IPS DF 4.7 (cell line): ENCODE results near the gene KRTAP1-5.
"Not testable (repeated sequence)": the region's sequence is repeated elsewhere in the genome, so short reads cannot be mapped to it uniquely, and the experiment has no call there.

Experiments
- DNase-seq: peaks from one replicate; pipeline ENCODE4 v3.0.0-alpha.2; 2013; ENCODE audit warnings: low spot score; ENCODE audit errors: extremely low read depth

Gene KRTAP1-5

DNA sequence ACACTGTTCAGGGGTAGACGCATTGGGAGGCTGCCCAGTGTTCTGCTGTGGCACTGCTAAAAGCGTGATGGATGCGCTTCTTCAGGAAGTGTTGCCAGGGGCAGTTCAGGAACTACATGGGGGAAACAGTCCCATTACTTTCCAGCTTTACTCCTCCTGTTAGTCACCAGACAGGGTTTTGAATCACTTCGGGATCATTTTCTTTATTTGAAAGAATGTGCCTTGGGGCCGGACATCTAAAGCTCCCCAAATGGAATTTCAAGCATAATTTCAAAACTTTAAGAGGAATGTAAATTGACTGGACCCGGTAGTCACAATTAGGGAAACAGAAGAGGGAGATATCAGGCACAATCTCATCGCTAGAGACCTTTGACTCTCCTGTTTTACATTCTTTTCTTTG is 21.4 kb upstream of the KRTAP1-5 start:
- no peak for DNase-seq

DNA sequence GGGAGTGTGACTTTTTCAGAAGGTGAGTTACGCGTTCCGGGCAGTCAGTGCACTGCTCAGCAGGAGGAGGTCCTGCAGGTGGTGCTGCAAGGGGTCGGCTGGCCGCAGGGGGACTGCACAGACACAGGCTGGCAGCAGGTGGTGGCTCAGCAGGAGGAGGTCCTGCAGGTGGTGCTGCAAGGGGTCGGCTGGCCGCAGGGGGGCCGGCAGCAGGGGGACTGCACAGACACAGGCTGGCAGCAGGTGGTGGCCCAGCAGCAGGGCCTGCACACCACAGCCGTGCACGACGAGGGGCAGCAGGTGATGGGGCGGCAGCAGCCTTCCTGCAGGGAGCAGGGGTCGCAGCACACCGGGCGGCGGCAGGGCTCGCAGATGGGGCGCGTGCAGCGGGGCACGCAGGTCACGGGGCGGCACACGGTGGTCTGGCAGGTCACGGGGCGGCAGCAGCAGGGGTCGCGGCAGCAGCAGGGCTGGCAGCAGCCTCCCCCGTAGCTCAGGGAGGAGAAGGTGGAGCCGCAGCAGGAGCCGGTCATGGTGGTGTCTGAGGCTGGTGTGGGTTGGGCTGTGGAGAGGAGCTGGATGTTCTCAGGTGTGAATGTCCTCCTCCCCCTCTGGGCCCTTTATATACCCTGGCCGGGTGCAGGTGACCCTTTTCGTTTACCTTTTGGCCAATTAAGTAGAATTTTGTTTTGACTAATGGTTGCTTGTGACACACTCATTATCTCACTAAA is 19.9 kb upstream of the KRTAP1-5 start, which contains the start of gene KRTAP2-1:
Gene KRTAP2-1 (minus strand): TSS at position 582 of the 731 bp plus-strand sequence. CDS start 49 bp downstream, at position 533.
- DNase-seq: not testable (repeated sequence)

DNA sequence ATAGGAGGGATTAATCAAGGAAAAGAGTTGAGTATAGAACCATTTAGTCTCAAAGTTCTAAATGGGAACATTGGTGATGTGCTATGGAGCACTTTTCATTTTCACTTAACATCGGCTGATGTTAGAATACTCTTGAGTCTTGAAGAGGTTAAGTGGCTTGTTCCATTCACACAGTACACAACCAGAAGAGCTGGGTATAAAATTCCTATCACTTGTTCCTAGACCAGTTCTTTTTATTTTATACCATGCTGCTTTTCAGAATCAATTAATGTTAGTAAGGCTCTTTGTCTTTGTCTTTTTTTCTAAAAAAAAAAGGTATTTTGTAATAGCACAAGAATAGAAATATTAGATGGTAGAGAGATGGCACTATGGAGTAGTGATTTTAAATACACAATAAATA is 15.9 kb upstream of the KRTAP1-5 start:
- DNase-seq: no peak

DNA sequence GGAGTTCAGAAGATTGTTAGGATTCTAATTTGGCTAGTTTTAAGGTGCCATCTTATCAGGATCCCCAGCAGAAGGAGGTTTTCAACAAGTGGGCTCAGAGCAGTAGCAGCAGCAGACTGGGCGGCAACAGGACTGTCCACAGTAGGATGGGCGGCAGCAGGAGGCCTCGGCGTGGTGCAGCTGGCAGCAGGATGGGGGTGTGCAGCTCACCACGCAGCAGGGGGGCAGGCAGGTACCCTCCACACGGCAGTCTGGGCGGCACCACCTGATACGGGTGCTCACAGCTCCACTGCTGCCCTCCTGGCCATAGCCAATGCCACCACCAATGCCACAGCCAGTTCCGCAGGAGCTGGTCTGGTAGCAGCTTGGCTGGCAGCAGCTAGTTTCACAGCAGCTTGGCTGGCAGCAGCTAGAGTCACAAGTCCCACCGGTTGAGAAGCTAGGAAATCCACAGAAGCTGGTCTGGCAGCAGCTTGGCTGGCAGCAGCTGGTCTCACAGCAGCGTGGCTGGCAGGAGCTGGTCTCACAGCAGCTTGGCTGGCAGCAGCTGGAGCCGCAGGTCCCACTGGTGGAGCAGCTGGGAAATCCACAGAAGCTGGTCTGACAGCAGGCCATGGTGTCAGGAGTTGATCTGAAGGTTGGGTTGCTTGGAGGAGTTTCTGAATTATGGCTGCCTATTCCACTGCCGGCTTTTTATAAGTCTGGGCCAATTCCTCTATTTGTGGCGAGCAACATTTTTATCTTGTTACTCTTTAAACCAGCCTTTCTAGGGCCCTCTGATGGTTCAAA is 14.0 kb upstream of the KRTAP1-5 start, which contains the start of gene KRTAP1-1:
Gene KRTAP1-1 (minus strand): TSS at position 668 of the 789 bp plus-strand sequence. CDS start 53 bp downstream, at position 615.
- DNase-seq: not testable (repeated sequence)

DNA sequence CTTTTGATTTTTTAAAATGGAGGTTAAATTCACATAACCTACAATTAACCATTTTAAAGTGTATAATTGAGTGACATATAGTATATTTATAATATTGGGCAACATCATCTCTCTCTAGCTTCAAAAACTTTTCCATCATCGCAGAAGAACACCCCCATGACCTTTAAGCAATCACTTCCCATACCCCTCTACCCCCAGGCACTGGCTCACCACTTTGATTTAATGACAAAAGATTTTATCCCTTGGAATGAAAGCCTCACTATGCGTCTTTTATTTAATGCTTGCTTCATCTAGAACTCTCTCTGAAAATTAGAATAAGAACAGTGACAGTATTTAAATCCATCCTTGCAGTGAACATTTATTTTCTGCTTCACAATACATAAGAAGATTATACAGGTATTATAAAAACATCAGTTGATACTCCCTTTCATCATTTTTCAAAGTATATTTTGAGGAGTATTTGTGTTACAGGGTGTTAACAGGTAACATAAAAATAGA is 10.9 kb upstream of the KRTAP1-5 start:
- no peak for DNase-seq

DNA sequence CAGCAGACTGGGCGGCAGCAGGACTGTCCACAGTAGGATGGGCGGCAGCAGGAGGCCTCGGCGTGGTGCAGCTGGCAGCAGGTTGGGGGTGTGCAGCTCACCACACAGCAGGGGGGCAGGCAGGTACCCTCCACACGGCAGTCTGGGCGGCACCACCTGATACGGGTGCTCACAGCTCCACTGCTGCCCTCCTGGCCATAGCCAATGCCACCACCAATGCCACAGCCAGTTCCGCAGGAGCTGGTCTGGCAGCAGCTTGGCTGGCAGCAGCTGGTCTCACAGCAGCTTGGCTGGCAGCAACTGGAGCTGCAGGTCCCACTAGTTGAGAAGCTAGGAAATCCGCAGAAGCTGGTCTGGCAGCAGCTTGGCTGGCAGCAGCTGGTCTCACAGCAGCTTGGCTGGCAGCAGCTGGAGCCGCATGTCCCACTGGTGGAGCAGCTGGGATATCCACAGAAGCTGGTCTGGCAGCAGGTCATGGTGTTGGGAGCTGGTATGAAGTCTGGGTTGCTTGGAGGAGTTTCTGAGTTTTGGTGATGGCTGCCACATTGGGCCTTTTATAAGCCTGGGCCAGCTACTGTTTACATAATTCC is 7.4 kb upstream of the KRTAP1-5 start, which contains the start of gene KRTAP1-3:
Gene KRTAP1-3 (minus strand): TSS at position 529 of the 590 bp plus-strand sequence. CDS start 53 bp downstream, at position 476.
- DNase-seq: not testable (repeated sequence)

DNA sequence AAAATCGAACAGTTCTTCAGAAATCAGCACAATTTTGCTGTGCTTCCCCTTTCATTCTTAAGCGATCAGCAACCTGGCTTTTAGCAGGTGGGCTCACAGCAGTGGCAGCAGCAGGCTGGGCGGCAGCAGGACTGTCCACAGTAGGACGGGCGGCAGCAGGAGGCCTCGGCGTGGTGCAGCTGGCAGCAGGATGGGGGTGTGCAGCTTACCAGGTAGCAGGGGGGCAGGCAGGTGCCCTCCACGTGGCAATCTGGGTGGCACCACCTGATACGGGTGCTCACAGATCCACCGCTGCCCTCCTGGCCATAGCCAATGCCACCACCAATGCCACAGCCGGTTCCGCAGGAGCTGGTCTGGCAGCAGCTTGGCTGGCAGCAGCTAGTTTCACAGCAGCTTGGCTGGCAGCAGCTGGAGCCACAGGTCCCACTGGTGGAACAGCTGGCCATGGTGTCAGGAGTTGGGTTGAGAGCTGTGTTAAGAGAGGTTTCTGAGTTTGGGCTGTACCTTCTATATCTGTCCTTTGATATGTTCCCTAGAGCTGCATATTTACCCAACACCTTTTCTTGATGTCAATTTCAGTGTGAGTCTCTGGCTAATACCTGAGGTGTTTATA is 2.7 kb upstream of the KRTAP1-5 start, which contains the start of gene KRTAP1-4:
Gene KRTAP1-4 (minus strand): TSS at position 563 of the 613 bp plus-strand sequence. CDS start 117 bp downstream, at position 446.
- no peak for DNase-seq

DNA sequence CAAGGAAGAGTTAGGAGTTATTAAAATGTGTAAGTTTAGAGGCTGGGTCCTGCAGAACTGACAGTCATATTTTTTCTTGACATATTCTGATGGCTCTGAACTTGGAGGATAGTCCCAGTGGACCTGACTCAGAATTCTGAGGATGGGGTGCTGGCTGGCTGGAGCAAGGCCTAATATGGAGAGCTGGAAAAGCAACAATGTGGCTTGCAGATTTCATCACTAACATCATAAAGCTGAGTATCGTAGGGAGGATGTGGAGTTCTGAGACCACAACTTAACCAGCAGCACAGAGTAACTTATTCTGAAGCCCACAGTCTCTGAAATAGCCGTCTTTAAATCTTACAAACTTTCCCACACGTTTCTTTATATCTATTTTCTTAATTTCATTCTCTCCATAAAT is 2.3 kb downstream of the KRTAP1-5 start:
- no peak for DNase-seq

DNA sequence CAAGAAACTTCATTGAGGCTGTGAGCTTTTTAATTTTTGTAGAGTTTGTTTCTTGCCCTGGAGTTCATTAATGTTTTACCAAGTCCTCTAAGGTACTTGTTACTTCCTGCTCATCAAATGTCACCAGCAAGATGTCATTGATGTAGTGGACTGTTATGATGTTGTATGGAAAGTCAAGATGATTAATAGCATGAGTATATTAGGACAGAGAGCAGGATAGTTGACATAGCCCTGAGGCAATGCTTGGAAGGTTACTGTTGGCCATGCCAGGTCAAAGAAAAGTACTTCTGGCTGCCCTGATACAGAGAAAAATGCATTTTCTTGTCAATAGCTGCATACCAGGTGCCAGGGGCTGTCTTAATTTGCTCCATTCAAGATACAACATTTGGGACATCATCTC is 6.7 kb downstream of the KRTAP1-5 start:
- DNase-seq: no peak

DNA sequence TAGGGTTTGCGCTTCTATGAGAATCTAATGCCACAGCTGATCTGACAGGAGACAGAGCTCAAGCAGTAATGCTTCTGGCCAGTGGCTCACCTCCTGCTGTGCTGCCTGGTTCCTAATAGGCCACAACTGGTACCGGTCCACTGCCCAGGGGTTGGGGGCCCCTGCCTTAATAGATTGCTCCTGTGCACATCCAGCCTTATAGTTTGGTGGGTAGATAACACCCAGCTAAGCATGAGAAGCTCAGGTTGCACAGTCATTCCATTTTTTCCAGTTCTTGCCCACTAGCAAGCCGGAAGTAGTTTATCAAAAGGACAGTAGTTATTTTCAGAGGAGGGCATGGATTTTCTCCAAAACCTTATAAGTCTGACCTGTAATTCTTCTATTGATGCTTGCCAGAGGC is 7.6 kb downstream of the KRTAP1-5 start:
- no peak for DNase-seq

DNA sequence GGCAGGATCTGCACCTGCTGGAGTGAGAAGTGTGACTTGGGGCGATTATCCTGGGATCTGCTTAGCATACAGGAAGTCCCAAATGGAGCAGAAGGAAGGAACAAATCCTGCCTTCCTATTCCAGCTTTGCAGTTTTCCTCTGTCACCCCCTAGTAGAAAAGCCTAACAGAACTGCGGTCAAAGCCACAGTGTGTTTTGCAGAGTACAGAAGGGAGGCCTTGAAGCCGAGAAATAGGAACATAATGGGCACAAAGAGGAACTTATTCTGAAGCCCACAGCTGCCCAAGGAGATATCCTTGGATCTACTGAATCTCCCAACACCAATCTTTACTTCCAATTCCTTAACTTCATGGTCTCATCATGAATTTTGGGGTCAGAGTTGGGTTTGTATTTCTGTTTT is 8.5 kb downstream of the KRTAP1-5 start:
- no peak for DNase-seq

DNA sequence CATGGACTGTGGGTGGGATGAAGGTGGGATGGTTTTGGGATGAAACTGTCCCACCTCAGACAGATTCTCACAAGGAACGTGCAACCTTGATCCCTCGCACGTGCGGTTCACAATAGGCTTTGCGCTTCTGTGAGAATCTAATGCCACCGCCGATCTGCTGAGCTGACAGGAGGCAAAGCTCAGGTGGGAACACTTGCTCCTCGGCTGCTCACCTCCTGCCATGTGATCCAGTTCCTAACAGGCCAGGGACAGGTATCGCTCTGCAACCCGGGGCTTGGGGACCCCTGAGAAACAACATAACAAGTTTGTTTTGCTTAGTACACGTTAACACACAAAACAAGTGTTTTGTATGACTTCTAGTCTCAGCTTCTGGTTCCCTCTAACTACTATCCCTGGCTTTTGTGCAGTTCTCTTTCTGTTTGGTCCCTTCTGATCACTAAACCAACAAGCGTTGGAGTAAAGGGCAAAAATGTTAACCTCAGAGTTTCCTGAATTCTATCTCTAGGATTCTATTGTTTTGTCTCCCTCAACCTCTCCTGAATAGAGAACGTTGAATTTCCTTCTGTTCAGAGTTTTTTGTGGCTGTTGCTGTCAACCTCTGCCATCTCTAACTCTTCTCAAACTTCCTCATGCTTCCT is 10.3 kb downstream of the KRTAP1-5 start:
- DNase-seq: no peak

DNA sequence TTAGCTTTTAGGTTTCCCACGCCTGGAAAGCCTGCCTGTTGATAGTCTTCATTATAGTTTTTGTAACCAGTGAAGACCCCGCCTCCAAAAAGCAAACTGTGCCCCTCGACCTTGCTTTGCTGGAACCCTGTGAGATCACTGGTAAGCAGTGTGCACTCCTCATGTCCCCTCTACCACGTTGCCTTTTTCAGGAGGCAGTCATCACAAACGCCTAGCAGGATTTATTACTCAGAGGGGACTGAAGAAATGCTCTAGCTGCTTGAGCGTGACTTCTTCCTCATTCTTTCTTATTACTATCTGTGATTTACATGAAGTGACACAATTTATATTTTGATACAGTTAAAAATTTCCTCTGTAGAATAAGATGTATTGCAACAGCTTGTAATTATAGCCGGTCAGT is 11.6 kb downstream of the KRTAP1-5 start:
- no peak for DNase-seq

DNA sequence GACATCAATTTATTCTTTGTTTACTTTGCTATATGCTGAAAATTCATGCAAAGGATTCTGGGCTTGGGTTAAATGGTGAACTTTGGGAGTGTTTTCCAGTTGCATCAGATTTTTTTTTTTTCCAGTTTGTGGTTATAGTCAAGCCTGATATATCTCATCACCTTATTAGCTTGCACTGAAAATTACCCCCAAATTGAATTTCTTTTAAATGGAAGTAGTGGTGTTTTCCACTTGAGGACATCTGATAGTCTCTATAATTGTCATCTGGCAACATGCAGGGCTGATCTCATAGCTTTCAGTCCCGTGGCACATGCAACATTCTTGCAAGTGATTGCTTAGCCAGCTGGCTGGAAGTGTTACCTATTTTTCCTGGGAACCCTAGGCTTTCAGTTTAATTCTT is 13.4 kb downstream of the KRTAP1-5 start:
- no peak for DNase-seq

DNA sequence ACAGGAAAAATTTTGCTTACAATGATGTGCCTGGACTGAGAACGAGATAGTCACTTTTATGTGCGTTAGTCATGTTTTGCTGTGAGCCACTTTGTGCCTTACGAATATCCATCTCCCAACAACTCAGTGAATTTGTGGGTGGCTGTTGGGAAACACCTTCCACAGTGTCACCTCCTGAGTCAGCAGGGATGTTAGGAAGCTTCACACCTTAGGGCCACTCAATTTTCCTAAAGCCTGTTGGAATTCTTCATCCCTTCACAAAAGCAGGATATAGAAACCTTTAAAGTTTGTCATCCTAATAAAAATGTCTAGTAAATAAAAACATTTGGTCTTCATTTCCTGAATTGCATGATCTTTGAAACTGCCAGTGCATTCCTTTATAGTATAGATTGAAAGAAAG is 13.8 kb downstream of the KRTAP1-5 start:
- no peak for DNase-seq

DNA sequence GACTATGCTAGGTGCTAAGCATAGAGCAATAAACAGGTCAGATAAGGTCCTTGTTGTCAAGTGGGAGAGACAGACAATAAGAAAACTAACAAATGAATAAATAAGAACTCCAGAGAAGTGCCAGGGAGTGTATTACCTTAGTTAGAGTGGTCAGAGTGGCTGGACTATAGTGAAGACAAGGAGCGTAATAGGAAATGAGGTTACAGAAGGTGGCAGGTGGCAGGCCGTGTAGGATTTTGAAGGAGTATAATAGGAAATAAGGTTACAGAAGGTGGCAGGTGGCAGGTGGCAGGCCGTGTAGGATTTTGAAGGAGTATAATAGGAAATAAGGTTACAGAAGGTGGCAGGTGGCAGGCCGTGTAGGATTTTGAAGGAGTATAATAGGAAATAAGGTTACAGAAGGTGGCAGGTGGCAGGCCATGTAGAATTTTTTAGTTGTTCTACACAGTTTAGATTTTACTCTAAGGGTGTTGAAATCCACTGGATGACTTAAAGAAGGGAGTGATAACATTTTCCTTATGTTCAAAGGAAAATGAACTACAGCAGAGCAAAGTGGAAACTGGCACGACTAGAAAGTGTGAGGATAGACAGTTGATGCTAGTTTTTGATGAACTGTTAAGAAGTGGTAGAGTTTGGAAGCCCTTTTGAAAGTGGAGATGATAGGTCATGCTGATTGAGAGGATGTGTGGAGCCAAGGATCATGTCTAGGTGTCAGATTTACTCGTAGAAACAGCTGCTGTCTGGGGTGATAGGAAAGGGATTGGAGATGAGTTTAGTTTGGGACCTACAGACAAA is 14.5 kb downstream of the KRTAP1-5 start:
- DNase-seq: no peak

DNA sequence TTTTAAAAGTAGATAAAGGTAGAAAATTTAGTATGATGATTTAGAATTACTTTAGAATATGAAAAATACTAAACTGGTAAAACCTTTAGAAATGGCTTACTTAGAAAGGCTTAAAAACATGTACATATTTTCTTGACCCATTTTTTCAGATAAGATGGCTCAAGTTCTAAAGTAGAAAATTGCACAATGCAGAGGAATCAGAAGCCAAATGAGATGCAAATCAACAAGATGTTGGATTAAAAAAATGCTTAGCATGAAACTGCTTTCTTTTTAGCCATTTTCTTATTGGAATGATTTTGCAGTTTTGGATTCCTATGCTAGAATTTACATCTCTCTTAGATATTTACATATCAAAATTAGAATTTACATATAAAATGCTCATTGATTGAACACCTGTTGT is 16.6 kb downstream of the KRTAP1-5 start:
- DNase-seq: no peak

DNA sequence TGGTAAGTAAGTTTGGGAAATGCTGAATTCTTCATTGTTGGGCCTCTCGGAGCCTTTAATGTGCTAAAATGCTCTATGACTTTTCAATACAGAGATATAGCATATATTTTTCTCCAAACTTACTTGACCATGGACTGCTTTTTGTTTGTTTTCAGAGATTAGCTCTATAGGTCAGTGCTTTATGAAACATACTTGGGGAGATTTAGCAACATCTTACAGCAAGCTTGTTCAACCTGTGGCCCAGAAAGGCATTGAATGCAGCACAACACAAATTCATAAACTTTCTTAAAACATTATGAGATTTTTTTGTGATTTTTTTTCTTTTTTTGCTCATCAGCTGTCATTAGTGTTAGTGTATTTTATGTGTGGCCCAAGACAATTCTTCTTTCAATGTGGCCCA is 17.1 kb downstream of the KRTAP1-5 start:
- DNase-seq: no peak

DNA sequence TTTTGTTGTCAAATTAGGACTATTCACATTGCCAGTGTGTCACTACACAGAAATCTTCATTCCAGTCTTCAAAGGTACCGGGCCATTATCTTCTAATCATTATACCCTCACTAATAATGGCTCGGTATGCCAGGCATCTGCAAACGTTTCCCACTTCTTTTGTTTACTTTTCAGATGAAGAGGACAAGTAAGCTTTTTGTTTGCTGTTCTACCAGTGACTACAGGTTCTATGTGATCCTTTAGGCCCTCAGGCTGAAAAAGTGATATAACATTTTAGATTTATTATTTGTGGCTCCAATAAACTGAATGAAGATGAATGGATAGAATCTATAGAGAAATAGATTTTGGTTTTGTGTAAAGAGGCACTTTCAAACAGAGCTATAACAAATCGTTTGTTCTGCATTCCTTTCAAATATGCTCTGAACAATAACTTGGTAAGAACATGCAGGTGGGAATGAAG is 17.7 kb downstream of the KRTAP1-5 start:
- DNase-seq: no peak

DNA sequence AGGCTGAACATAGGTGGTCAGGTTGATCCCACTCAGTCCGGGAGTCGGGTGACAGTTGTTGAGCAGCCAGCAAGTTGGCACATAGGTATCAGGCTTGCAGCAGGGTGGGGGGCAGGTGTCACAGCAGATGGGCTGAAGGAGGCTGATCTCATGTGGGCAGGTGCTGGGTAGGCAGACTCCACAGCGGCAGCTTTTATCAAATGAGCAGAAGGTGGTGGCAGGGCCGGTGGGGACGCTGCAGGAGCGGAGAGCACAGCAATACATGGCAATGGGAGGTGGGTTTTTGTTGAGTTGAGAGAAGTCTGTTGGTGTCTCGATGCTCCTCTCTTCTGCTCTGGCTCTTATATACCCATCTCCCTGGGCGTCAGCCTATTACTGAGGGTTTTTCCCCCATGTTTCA is 18.2 kb downstream of the KRTAP1-5 start, which contains the start of gene KRTAP3-1:
Gene KRTAP3-1 (minus strand): TSS at position 318 of the 400 bp plus-strand sequence. CDS start 54 bp downstream, at position 264.
- DNase-seq: no peak
